Fibroblast of lung (primary cell): ENCODE results near the gene FAM83E. TPM values are rescaled to one million over a fixed set of nuclear protein-coding genes. Genes with fewer than 3 reads are reported as not detected.

ENCODE experiments used
- DNase-seq, 2 donors: peaks; one replicate each; pipeline versions ENCODE4 v3.0.0 to v3.0.0-alpha.2; 2010; ENCODE audit warnings: low read depth in 2 of 2
- H2AFZ ChIP-seq: 2 replicates; pipeline ENCODE4 v1.5.1; 2012; ENCODE audit warnings: low read length, control low read depth, inconsistent platforms
- H3K27ac ChIP-seq: 2 replicates; pipeline ENCODE4 v1.5.1; 2011; ENCODE audit warnings: low read length, control low read depth; ENCODE audit not compliant: insufficient read depth
- H3K27me3 ChIP-seq: 2 replicates; pipeline ENCODE4 v1.5.1; 2011; ENCODE audit warnings: mild to moderate bottlenecking, low read length; ENCODE audit not compliant: control insufficient read depth, insufficient read depth
- H3K36me3 ChIP-seq: 2 replicates; pipeline ENCODE4 v1.5.1; 2011; ENCODE audit warnings: low read length; ENCODE audit not compliant: control insufficient read depth, insufficient read depth
- H3K4me1 ChIP-seq: 2 replicates; pipeline ENCODE4 v1.5.1; 2011; ENCODE audit warnings: low read length; ENCODE audit not compliant: control insufficient read depth, insufficient read depth; ENCODE audit errors: extremely low read depth
- H3K4me2 ChIP-seq: 2 replicates; pipeline ENCODE4 v1.5.1; 2011; ENCODE audit warnings: low read length, control low read depth; ENCODE audit not compliant: insufficient read depth; ENCODE audit errors: extremely low read depth
- H3K4me3 ChIP-seq, 4 experiments: fragments of 200-600 bp in 1 of 4; sonication (generic) in 1 of 4; replicated peaks in 1 of 4; 2 replicates each; pipeline ENCODE4 v1.5.1; 2011 to 2016; ENCODE audit warnings: low read length in 4 of 4, low read depth in 3 of 4, mild to moderate bottlenecking in 3 of 4, control low read depth in 2 of 4, inconsistent platforms in 1 of 4, mixed read lengths in 1 of 4; ENCODE audit not compliant: insufficient read depth in 1 of 4; ENCODE audit errors: control extremely low read depth in 1 of 4
- H3K79me2 ChIP-seq: 2 replicates; pipeline ENCODE4 v1.5.1; 2012; ENCODE audit warnings: mild to moderate bottlenecking, low read length, inconsistent platforms; ENCODE audit not compliant: control insufficient read depth, insufficient read depth
- H3K9ac ChIP-seq: 2 replicates; pipeline ENCODE4 v1.5.1; 2011; ENCODE audit warnings: mild to moderate bottlenecking, low read length, control low read depth; ENCODE audit not compliant: insufficient read depth
- H3K9me3 ChIP-seq: 2 replicates; pipeline ENCODE4 v1.5.1; 2012; ENCODE audit warnings: low read depth, low read length; ENCODE audit not compliant: control insufficient read depth, insufficient read depth
- H4K20me1 ChIP-seq: 2 replicates; pipeline ENCODE4 v1.5.1; 2011; ENCODE audit warnings: low read length; ENCODE audit not compliant: control insufficient read depth, insufficient read depth; ENCODE audit errors: extremely low read depth
- CTCF ChIP-seq, 2 donors: IDR thresholded peaks in 1 of 2; conservative IDR thresholded peaks in 1 of 2; 1 replicate in 1 of 2; 2 replicates in 1 of 2; pipeline ENCODE4 v1.5.1; 2011 to 2012; ENCODE audit warnings: low read length in 2 of 2, control low read depth in 1 of 2, inconsistent platforms in 1 of 2, low read depth in 1 of 2, mild to moderate bottlenecking in 1 of 2
- EZH2 ChIP-seq: IDR thresholded peaks from 2 replicates; pipeline ENCODE4 v1.5.1; 2012; ENCODE audit warnings: low read length, control low read depth, mild to moderate bottlenecking; ENCODE audit errors: missing control alignments
- polyA plus RNA-seq, 2 donors: library from polyadenylated mRNA; depleted of rRNA in 1 of 2; stranded (reverse) in 1 of 2; unstranded in 1 of 2; fragments of >200 nt; gene quantifications; 2 replicates each; pipeline ENCODE4 v1.2.1, GENCODE V29; 2011 to 2012; ENCODE audit warnings: missing spikeins in 1 of 2
- total RNA-seq: library from RNA; depleted of rRNA; stranded (reverse); fragments of >200 nt; gene quantifications from 2 replicates; pipeline ENCODE4 v1.2.1, GENCODE V29; 2014

FAM83E gene
- total and polyA plus RNA-seq, 2 donors (not counting 1 experiment from before 2014, with no cell fraction given): 0.50 TPM; not detected in 1

- H3K27ac ChIP-seq: no peak overlapping the region
- no peak overlapping the region for H3K4me2 ChIP-seq
- no peaks in the 10 kb centered on the region for H3K27me3 ChIP-seq
- no peak overlapping the region for H2AFZ ChIP-seq
- H3K4me1 ChIP-seq: peaks cover 2% of the 10 kb centered on the region
- no peak overlapping the region for H3K4me3 ChIP-seq
- no peaks in the 10 kb centered on the region for H4K20me1 ChIP-seq
- H3K79me2 ChIP-seq: peaks cover 14% of the 10 kb centered on the region
- peaks cover 21% of the 10 kb centered on the region for H3K36me3 ChIP-seq
- DNase-seq: no peak
- no peak overlapping the region for H3K9ac ChIP-seq
- no peak for TF ChIP-seq CTCF (conservative IDR thresholded peaks at IDR 0.05 in 1 of 2, IDR thresholded peaks at IDR 0.05 in 1 of 2; ENCODE audit: low read depth in 1 of 2, low read length in 2 of 2)
- TF ChIP-seq EZH2: no peak
- H3K9me3 ChIP-seq: no peaks in the 10 kb centered on the region
These were observed 3.0 kb downstream of the FAM83E start for GRCh38 chr19:48611872-48612271.

GRCh38 chr19:48609571-48610108, 5.2 kb downstream of the FAM83E start:
- H3K9ac ChIP-seq: no peak overlapping the region
- no peak overlapping the region for H3K4me2 ChIP-seq
- H3K27ac ChIP-seq: no peak overlapping the region
- DNase-seq: no peak
- no peaks in the 10 kb centered on the region for H3K79me2 ChIP-seq
- no peaks in the 10 kb centered on the region for H4K20me1 ChIP-seq
- TF ChIP-seq CTCF (conservative IDR thresholded peaks at IDR 0.05 in 1 of 2, IDR thresholded peaks at IDR 0.05 in 1 of 2; ENCODE audit: low read depth in 1 of 2, low read length in 2 of 2): no peak
- H2AFZ ChIP-seq: no peak overlapping the region
- H3K4me1 ChIP-seq: no peaks in the 10 kb centered on the region
- H3K4me3 ChIP-seq: no peak overlapping the region
- no peaks in the 10 kb centered on the region for H3K9me3 ChIP-seq
- no peaks in the 10 kb centered on the region for H3K27me3 ChIP-seq
- peaks cover under 1% of the 10 kb centered on the region for H3K36me3 ChIP-seq

- peak in 1 of 2 donors; percentile 37 for DNase-seq
- Histone ChIP-seq H4K20me1 (no peaks in the 10 kb centered on the region), H3K4me2 (no peak overlapping the region), H2AFZ (peak overlapping the region; percentile 80), H3K9me3 (no peaks in the 10 kb centered on the region), H3K36me3 (no peaks in the 10 kb centered on the region), H3K79me2 (no peaks in the 10 kb centered on the region), H3K27ac (no peak overlapping the region), H3K4me1 (no peaks in the 10 kb centered on the region), H3K4me3 (no peak overlapping the region), H3K27me3 (no peaks in the 10 kb centered on the region), H3K9ac (peak overlapping the region; percentile 52)
- TF ChIP-seq EZH2 (no peak), CTCF (conservative IDR thresholded peaks at IDR 0.05 in 1 of 2, IDR thresholded peaks at IDR 0.05 in 1 of 2; ENCODE audit: low read depth in 1 of 2, low read length in 2 of 2) (peak; percentile 55 to 56)
These were observed 6.0 kb downstream of the FAM83E start for GRCh38 chr19:48608798-48609263.
